HUDEP-2 (cell line): ENCODE measurements around the gene SLC12A9.
A peak's percentile ranks its signal among the peaks of the same experiment; 100 is the strongest.
"Not testable (repeated sequence)": the region's sequence is repeated elsewhere in the genome, so short reads cannot be mapped to it uniquely, and the experiment has no call there.

ENCODE experiments used
- DNase-seq, 76 experiments: peaks; one replicate each; lab custom pipeline; 2025; ENCODE audit not compliant: unreplicated experiment in 76 of 76; lab: John Stamatoyannopoulos, UW

SLC12A9 gene

GRCh38 chr7:100825751-100826513 lies 26.6 kb upstream of the SLC12A9 start:
- DNase-seq: peak in 29 of 76 experiments; percentile 2 to 48 (median 22)

GRCh38 chr7:100826514-100827329 lies 25.8 kb upstream of the SLC12A9 start:
- DNase-seq: peak in 6 of 76 experiments; percentile 18 to 42 (median 28)

- peak in 72 of 76 experiments; percentile 36 to 87 (median 76) for DNase-seq
These were observed 24.9 kb upstream of the SLC12A9 start, which contains the start of gene EPHB4 for GRCh38 chr7:100827330-100828226. TSS of gene EPHB4 (minus strand) at chr7:100827523. CDS start at chr7:100827030, 493 bp downstream.

GRCh38 chr7:100829150-100829716 lies 23.3 kb upstream of the SLC12A9 start:
- DNase-seq: peak in 75 of 76 experiments; percentile 15 to 87 (median 72)

- DNase-seq: no peak
These were observed 22.1 kb upstream of the SLC12A9 start for GRCh38 chr7:100830396-100830795.

- DNase-seq: no peak
These were observed 20.3 kb upstream of the SLC12A9 start for GRCh38 chr7:100832281-100832633.

- DNase-seq: peak in 13 of 76 experiments; percentile 2 to 53 (median 23)
These were observed 16.4 kb upstream of the SLC12A9 start for GRCh38 chr7:100835903-100836811.

- DNase-seq: no peak
These were observed 15.8 kb upstream of the SLC12A9 start for GRCh38 chr7:100836812-100837098.

GRCh38 chr7:100837099-100837836 lies 15.2 kb upstream of the SLC12A9 start:
- peak in 73 of 76 experiments; percentile 16 to 91 (median 83) for DNase-seq

- DNase-seq: no peak
These were observed 13.2 kb upstream of the SLC12A9 start for GRCh38 chr7:100839361-100839760.

- no peak for DNase-seq
These were observed 11.9 kb upstream of the SLC12A9 start for GRCh38 chr7:100840470-100841100.

GRCh38 chr7:100847360-100847759 lies 5.2 kb upstream of the SLC12A9 start:
- DNase-seq: no peak

GRCh38 chr7:100854146-100854895 lies 1.8 kb downstream of the SLC12A9 start:
- no peak for DNase-seq

GRCh38 chr7:100854899-100855298 lies 2.4 kb downstream of the SLC12A9 start:
- DNase-seq: not testable (repeated sequence)

GRCh38 chr7:100855515-100855914 lies 3.0 kb downstream of the SLC12A9 start:
- DNase-seq: no peak

GRCh38 chr7:100856871-100857282 lies 4.4 kb downstream of the SLC12A9 start:
- no peak for DNase-seq

- DNase-seq: no peak
These were observed 7.3 kb downstream of the SLC12A9 start for GRCh38 chr7:100859856-100860255.
